GM12892 (cell line): ENCODE results near the gene CORO2B.

Source experiments
- POLR2A ChIP-seq: IDR thresholded peaks from 2 replicates; pipeline ENCODE4 v1.6.1; 2011; ENCODE audit warnings: low read depth, low read length, control low read depth
- POLR2AphosphoS5 ChIP-seq: IDR thresholded peaks from 2 replicates; pipeline ENCODE4 v1.6.1; 2011; ENCODE audit warnings: low read depth, low read length, control low read depth
- TAF1 ChIP-seq: IDR thresholded peaks from 2 replicates; pipeline ENCODE4 v1.6.1; 2011; ENCODE audit warnings: low read depth, mild to moderate bottlenecking, control low read depth, low read length, borderline replicate concordance

- TF ChIP-seq POLR2A (no peak), POLR2AphosphoS5 (no peak), TAF1 (no peak)
Measured at GRCh38 chr15:68637767-68638404, 59.1 kb downstream of the CORO2B start.
